ENCODE data around the gene SCAMP3.
"Not testable (repeated sequence)": the region's sequence is repeated elsewhere in the genome, so short reads cannot be mapped to it uniquely, and the experiment has no call there.

SCAMP3 gene

GRCh38 chr1:155226910-155227260 lies 35.3 kb downstream of the SCAMP3 start:
- DNase-seq: peak in 1 of 6 experiments; percentile 39

GRCh38 chr1:155226188-155226909 lies 35.8 kb downstream of the SCAMP3 start:
- peak; percentile 71 to 85 (median 78) for DNase-seq

GRCh38 chr1:155225404-155225759 lies 36.8 kb downstream of the SCAMP3 start:
- not testable (repeated sequence) for DNase-seq

- no peak for DNase-seq
Measured at GRCh38 chr1:155223047-155223446, 39.1 kb downstream of the SCAMP3 start.

DNA sequence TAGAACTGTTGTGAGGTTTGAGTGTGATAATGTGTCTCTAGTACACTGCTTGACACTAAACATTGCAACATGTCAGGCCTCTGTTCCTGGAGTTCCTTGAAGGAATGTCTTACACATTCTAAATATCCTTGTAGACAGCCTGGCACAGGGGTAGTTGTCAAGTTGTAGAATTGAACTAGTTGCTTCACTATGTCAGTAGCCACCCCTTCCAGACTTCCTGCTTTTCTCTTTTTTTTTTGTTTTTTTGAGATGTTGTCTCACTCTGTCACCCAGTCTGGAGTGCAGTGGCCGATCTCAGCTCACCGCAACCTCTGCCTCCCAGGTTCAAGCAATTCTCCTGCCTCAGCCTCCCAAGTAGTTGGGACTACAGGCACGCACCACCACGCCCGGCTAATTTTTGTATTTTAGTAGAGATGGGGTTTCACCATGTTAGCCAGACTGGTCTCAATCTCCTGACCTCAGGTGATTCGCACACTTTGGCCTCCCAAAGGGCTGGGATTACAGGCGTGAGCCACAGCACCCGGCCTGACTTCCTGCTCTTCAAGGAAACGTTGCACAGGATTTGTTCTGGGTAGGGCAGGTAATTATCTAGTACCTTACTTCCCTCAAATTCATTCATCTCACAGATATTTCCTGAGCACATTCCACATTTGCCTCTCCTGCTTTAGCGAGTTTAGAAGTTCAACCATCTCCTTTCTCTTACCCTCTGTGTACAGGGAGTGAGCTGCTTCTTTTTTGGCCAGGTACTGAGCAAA lies 41.8 kb downstream of the SCAMP3 start:
- DNase-seq: not testable (repeated sequence)

DNA sequence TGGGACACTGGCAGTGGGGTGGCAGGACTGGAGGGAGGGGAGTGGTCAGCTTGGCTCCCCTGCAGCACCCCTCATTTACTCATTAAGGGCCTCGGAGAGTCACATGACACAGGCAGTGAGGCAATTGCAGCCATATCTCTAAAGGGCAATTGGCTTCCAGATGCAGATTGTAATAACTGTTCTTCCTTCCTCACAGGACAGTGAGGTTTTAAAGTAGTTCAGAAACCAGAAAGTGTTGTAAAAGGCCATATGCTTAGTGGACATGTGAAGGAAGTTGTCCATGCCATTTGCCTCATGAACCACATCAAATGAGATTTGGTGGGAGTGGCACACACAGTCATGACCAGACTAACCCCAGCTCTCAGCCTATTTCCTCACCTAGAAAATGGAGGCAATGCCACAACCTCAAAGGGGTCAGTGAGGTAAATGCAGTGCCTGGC lies 42.5 kb downstream of the SCAMP3 start:
- no peak for DNase-seq

- DNase-seq: peak in 1 of 6 experiments; percentile 3
Measured at GRCh38 chr1:155218854-155219591, 43.1 kb downstream of the SCAMP3 start.

DNA sequence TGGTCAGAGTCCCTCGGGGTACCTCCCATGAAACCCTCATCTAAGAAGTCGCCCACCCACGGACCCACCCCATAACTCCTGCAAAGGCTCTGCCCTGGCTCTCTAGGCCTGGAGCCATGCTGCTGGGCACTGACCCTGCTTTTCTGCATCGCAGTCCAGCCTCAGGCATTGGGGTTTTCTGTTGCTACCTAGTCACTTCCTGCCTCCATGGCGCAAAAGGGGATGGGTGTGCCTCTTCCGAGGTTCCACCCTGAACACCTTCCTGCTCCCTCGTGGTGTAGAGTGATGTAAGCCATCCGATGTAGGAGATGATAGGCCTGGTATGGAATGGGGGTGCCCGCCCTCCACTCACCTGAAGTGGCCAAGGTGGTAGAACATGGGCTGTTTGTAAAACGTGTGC lies 47.5 kb downstream of the SCAMP3 start:
- DNase-seq: not testable (repeated sequence)

GRCh38 chr1:155212051-155212440 lies 50.1 kb downstream of the SCAMP3 start:
- not testable (repeated sequence) for DNase-seq

- DNase-seq: not testable (repeated sequence)
Measured at GRCh38 chr1:155211381-155212050, 50.6 kb downstream of the SCAMP3 start.

GRCh38 chr1:155210314-155211104 lies 51.7 kb downstream of the SCAMP3 start:
- no peak for DNase-seq

- DNase-seq: no peak
Measured at GRCh38 chr1:155209312-155209721, 52.8 kb downstream of the SCAMP3 start.

GRCh38 chr1:155208541-155209311 lies 53.4 kb downstream of the SCAMP3 start, which contains the start of gene MTX1:
TSS of gene MTX1 (plus strand) at chr1:155208695. CDS start at chr1:155208805, 110 bp downstream.
- peak; percentile 76 to 90 (median 84) for DNase-seq

- peak in 2 of 6 experiments; percentile 13 to 37 for DNase-seq
Measured at GRCh38 chr1:155207806-155208540, 54.2 kb downstream of the SCAMP3 start, which contains the start of gene THBS3. TSS of gene THBS3 (minus strand) at chr1:155207897. CDS start at chr1:155207876, 21 bp downstream.

GRCh38 chr1:155206891-155207805 lies 55.0 kb downstream of the SCAMP3 start:
- DNase-seq: peak; percentile 76 to 92 (median 84)
